ENCODE data around the gene BAIAP2.

DNA sequence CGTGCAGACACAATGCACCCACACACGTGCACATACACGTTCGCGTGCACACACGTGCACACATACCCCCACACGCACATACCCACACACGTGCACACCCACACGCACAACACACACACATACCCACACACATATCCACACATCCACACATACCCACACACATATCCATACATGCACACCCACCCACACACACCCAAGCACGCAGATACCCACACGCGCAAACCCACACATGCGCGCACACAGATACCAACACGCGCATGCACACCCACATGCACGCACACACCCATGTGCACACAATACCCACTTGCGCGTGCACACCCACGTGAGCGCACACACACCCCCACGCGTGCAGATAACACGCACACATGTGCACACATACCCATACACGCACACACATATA, 103.5 kb downstream of the BAIAP2 start:
- TF ChIP-seq, protein P1, sequence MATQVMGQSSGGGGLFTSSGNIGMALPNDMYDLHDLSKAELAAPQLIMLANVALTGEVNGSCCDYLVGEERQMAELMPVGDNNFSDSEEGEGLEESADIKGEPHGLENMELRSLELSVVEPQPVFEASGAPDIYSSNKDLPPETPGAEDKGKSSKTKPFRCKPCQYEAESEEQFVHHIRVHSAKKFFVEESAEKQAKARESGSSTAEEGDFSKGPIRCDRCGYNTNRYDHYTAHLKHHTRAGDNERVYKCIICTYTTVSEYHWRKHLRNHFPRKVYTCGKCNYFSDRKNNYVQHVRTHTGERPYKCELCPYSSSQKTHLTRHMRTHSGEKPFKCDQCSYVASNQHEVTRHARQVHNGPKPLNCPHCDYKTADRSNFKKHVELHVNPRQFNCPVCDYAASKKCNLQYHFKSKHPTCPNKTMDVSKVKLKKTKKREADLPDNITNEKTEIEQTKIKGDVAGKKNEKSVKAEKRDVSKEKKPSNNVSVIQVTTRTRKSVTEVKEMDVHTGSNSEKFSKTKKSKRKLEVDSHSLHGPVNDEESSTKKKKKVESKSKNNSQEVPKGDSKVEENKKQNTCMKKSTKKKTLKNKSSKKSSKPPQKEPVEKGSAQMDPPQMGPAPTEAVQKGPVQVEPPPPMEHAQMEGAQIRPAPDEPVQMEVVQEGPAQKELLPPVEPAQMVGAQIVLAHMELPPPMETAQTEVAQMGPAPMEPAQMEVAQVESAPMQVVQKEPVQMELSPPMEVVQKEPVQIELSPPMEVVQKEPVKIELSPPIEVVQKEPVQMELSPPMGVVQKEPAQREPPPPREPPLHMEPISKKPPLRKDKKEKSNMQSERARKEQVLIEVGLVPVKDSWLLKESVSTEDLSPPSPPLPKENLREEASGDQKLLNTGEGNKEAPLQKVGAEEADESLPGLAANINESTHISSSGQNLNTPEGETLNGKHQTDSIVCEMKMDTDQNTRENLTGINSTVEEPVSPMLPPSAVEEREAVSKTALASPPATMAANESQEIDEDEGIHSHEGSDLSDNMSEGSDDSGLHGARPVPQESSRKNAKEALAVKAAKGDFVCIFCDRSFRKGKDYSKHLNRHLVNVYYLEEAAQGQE (IDR thresholded peaks at IDR 0.05; ENCODE audit: insufficient read depth in 1 of 2, low read depth in 2 of 2, low read length in 2 of 2): no peak
- no peak for TF ChIP-seq SIN3A (IDR thresholded peaks at IDR 0.05; ENCODE audit: borderline replicate concordance, insufficient read depth, low read length)
- no peak for TF ChIP-seq POLR2AphosphoS5 (IDR thresholded peaks at IDR 0.05; ENCODE audit: low read depth, low read length)

All from PFSK-1 (cell line).